GM18868 (cell line): ENCODE measurements around the gene NDST3.

Experiments
- ATAC-seq: cut with Tn5 transposase; IDR thresholded peaks from one replicate; pipeline ENCODE4 v1.9.1; 2021; ENCODE audit warnings: mild to moderate bottlenecking, moderate library complexity; ENCODE audit not compliant: unreplicated experiment

NDST3 gene

GRCh38 chr4:118076958-118077766 is 42.9 kb downstream of the NDST3 start:
- peak; percentile 90 for ATAC-seq

GRCh38 chr4:118077767-118078105 is 43.5 kb downstream of the NDST3 start:
- no peak for ATAC-seq

- no peak for ATAC-seq
Measured at GRCh38 chr4:118081434-118081833, 47.1 kb downstream of the NDST3 start.

- ATAC-seq, result no peak
Measured at GRCh38 chr4:118082182-118082581, 47.9 kb downstream of the NDST3 start.

GRCh38 chr4:118085700-118086099 is 51.4 kb downstream of the NDST3 start:
- ATAC-seq, result no peak

- no peak for ATAC-seq
Measured at GRCh38 chr4:118086344-118086743, 52.1 kb downstream of the NDST3 start.

GRCh38 chr4:118087366-118087765 is 53.1 kb downstream of the NDST3 start:
- no peak for ATAC-seq

- no peak for ATAC-seq
Measured at GRCh38 chr4:118099106-118099505, 64.8 kb downstream of the NDST3 start.

GRCh38 chr4:118102195-118102594 is 67.9 kb downstream of the NDST3 start:
- ATAC-seq, result no peak

- ATAC-seq, result peak; percentile 3
Measured at GRCh38 chr4:118112117-118113046, 78.1 kb downstream of the NDST3 start.

- ATAC-seq, result peak; percentile 85
Measured at GRCh38 chr4:118113220-118113619, 78.9 kb downstream of the NDST3 start.

GRCh38 chr4:118114720-118115119 is 80.4 kb downstream of the NDST3 start:
- no peak for ATAC-seq

- ATAC-seq, result no peak
Measured at GRCh38 chr4:118120120-118120760, 86.0 kb downstream of the NDST3 start.

- no peak for ATAC-seq
Measured at GRCh38 chr4:118124997-118125396, 90.7 kb downstream of the NDST3 start.

- ATAC-seq, result no peak
Measured at GRCh38 chr4:118139241-118139640, 105.0 kb downstream of the NDST3 start.

GRCh38 chr4:118141240-118141639 is 107.0 kb downstream of the NDST3 start:
- no peak for ATAC-seq

GRCh38 chr4:118154649-118155048 is 120.4 kb downstream of the NDST3 start:
- ATAC-seq, result no peak

GRCh38 chr4:118155516-118155915 is 121.2 kb downstream of the NDST3 start:
- ATAC-seq, result no peak

- ATAC-seq, result no peak
Measured at GRCh38 chr4:118158763-118159375, 124.6 kb downstream of the NDST3 start.

- ATAC-seq, result no peak
Measured at GRCh38 chr4:118167306-118167705, 133.0 kb downstream of the NDST3 start.

GRCh38 chr4:118171381-118171780 is 137.1 kb downstream of the NDST3 start:
- no peak for ATAC-seq
